Stimulated activated CD8-positive, alpha-beta memory T cell treated with anti-CD3 and anti-CD28 coated beads, Interleukin-15, amount 100 ng/mL, for 48 hours (primary cell): Measurements from ENCODE around the gene HOXA6.

Experiments used
- DNase-seq, 2 donors: peaks; one replicate each; pipeline ENCODE4 v3.0.0-alpha.2; 2020; ENCODE audit warnings: low read depth in 2 of 2

Gene HOXA6

GRCh38 chr7:27184337-27185012 lies 36.9 kb upstream of the HOXA6 start:
- no peak for DNase-seq

DNA sequence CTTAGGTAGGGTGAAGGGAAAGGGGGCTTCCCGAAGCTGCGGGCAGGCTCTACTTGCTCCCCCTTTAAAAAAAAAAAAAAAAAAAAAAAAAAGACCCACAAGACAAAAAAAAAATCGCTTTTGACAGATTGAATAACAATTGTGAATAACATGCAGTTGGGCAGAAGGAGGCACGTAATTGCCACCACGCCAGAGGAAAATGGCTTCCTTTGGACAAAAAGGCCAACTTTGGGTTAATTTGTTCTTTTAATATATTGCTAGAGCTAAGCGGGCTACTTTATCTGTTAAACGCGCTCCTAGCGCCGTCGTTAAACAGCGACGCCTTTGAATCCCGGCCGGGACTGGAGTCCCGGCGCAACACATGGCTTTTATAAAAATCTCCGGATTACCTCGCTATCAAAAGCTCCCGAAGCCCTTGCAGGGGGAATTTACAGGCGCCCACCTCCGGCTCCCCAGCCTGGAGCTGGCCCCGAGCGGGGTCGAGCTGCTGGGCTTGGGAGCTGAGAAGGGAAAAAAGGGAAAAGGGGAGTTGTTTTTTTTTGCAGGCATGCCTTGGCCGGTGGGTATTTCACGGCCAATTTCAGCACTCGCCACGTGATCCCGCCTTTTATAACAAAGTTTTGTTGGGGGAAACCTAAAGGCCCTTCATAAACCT lies 36.2 kb upstream of the HOXA6 start:
- DNase-seq = no peak

GRCh38 chr7:27182861-27183681 lies 35.5 kb upstream of the HOXA6 start:
- DNase-seq = no peak

- DNase-seq = no peak
Observed at GRCh38 chr7:27182285-27182841, 34.8 kb upstream of the HOXA6 start.

- DNase-seq = no peak
Observed at GRCh38 chr7:27181795-27182275, 34.3 kb upstream of the HOXA6 start.

- DNase-seq = no peak
Observed at GRCh38 chr7:27180431-27181420, 33.2 kb upstream of the HOXA6 start.

- no peak for DNase-seq
Observed at GRCh38 chr7:27179503-27180430, 32.2 kb upstream of the HOXA6 start.

DNA sequence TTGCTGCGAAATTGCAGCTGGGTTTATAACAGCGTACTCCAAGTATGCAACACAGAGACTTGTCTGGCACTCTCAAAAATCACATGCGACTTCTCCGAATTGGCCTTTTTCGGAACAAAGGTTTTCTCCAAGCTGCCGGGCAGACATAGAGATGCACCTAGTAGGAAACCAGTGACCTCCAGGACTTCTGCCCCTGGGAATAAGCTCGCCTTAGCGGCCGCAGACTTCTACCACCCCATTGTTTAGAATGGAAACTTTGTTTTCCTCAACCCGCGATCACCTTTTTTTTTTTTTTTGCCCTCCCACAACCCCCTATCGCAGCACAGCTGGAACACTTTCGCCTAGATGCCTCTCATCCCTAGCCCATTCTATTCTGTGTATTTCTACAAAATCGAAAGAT lies 31.5 kb upstream of the HOXA6 start:
- no peak for DNase-seq

- no peak for DNase-seq
Observed at GRCh38 chr7:27178366-27178765, 30.8 kb upstream of the HOXA6 start.

GRCh38 chr7:27177795-27178320 lies 30.3 kb upstream of the HOXA6 start:
- DNase-seq = no peak

DNA sequence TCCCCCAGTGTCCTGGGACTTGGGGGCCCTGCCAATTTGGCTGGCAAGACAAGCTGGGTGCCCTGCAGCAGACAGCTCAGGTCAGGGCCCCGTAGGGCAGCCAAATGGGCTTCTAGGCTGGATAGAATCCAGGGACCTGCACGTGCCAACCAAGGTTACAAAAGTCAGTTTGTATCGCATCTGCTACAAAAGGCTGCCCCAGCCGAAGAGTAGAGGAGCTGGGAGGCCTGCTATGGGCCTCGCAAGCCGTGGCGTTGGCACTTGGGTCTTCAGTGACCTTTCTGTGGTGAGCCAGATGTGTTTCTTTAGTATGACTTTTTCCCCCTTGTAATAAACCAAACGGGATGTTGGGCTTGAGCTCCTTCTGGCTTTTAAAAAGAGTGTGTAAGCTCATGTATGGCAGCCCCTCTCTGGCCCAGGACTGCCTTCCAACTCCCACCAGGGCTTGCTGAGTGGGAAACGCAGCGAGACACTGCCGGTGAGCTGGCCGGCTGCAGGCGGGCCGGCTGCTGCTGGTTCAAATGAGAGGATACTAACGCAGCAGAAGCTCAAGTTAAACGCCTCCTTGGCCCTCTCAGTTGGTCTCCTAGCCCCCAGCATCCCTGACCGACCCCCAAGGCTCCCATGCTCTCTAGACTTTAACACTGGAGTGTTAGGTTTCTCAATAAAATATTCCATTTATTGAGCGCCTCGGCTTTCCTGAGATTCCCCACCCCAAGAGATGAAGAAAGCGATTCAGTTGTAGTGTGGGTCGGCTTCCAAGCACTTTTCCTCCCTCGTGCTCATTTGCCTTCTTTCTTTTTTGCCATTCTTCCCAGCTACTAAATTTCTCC lies 29.6 kb upstream of the HOXA6 start:
- DNase-seq = no peak

DNA sequence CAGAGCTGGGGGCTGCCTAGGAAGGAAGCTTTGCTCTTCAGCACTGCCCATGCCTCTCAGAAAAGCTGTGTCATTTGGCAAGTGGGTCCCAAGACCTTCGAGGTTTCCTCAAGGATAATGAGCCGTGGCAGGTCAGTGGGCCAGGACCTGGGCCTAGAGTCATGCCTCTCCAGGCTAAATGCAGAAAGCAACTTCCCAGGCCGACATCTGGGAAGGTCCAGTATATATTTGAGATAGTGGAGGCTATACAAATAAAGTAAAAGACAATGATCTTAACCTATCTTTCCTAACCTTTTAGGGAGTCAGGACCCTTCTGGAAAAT lies 28.9 kb upstream of the HOXA6 start:
- DNase-seq = no peak

DNA sequence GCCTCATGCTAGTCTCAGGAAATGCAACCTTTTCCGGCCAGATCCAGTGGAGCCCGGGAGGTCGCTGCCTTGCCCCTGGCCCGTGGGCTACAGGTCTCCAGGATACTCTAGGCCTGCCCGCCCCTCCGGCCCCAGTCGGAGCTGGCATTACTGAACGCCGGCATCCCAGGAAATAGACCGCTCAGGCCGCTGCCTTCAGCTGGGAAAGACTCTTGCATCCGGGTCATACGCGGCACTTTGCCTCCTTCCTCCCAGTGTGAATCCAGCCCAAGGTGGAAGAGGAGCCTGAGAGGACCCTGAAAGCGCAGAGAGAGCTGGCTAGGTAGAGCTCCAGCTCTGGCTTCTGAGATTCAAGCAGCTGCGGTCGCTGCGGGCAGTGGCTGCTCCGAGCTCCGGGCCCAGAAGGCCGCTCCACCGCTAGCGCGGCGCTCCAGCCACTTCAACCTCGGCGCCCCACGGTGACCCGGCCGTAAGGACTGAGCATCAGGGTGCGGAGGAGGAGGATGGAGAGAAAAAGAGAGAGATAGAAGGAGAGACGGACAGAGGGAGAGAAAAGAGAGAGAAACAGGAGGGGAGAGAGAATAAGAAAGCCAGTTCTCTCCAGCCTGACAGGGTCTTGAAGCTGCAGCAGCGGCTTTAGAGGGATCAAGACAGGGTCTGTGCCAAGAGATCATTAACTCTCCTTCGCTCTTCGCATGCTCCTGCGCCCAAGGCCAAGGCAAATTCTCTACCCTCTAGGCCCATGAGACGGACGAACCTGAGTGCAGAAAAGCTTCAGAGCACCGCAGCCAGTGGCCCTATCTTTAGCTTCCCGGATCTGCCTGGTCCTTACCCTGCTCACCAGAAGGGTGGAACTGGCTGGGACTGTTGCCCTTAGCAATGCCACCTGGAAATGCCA lies 28.3 kb upstream of the HOXA6 start:
- no peak for DNase-seq

GRCh38 chr7:27174874-27175625 lies 27.5 kb upstream of the HOXA6 start:
- DNase-seq = no peak

- no peak for DNase-seq
Observed at GRCh38 chr7:27173956-27174873, 26.6 kb upstream of the HOXA6 start, which contains the start of gene HOXA10. Gene HOXA10, minus strand, starts transcription at chr7:27174320. Its CDS starts 14 bp downstream, at chr7:27174306.

DNA sequence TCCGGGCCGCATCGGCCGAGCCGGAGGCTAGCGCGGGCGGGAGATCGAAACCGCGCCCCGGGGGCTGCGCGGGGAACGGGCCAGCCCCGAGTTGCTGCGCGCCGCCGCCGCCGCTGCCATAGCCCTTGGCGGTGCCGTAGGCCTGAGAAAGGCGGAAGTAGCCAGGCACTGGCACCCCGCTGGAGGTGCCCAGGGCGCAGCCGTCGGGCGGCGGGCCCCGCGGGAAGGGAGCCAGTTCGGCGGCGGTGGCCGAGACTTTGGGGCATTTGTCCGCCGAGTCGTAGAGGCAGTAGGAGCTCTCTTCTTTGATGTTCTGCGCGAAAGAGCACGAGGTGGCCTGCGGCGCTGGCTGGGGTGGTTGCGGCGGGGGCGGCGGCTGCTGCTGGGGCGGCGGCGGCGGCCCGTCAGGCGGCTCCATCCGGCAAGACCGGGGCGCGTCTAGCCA lies 26.0 kb upstream of the HOXA6 start:
- DNase-seq = no peak
